ENCODE data around the gene STAT4. TPM values are rescaled to one million over a fixed set of nuclear protein-coding genes. Genes with fewer than 3 reads are reported as not detected.

The STAT4 gene
- total RNA-seq, 1 experiment from 2014 or later = 0.85 TPM

DNA sequence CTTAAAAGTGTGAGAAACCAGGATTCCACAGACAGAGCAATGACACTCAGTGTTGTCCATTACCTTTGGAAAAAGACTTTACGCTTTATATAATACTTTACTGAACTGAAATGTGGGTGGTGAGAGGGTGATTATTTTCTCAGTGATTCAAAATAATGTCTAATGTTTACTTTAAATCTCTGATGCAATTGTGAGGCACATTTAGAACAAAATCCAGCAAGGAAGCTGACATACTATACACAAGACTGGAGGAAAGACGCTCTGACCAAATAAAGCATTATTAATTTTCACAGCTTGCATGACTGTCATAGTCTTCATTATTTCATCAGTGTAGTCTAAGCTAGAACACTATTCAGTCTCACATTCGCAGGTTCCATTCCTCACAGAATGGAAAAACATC is 102.7 kb downstream of the STAT4 start:
- DNase-seq = no peak
- Mint-ChIP-seq H3K4me1 (ENCODE audit: low read depth, unreplicated experiment) (no peaks in the 10 kb centered on the region), H3K9me3 (ENCODE audit: low read depth, unreplicated experiment) (no peaks in the 10 kb centered on the region), H3K27ac (ENCODE audit: unreplicated experiment) (no peak overlapping the region), H3K4me3 (ENCODE audit: low read depth, unreplicated experiment) (no peak overlapping the region), H3K36me3 (ENCODE audit: insufficient read depth, unreplicated experiment) (no peaks in the 10 kb centered on the region), H3K27me3 (ENCODE audit: unreplicated experiment) (no peaks in the 10 kb centered on the region)
- intact Hi-C loops (cut with micrococcal nuclease; ENCODE audit: unreplicated experiment) = no loop called here
- BruUV-seq (replicated peaks) = no TSS peak
- CTCF ChIA-PET = interaction anchor here (1.7 kb wide), 1 partner anchor 118 kb away, joined by 4 read pairs; no protein-coding TSS in a partner anchor
- no peak for TF ChIP-seq CTCF (IDR thresholded peaks at IDR 0.05; ENCODE audit: unreplicated experiment)

DNA sequence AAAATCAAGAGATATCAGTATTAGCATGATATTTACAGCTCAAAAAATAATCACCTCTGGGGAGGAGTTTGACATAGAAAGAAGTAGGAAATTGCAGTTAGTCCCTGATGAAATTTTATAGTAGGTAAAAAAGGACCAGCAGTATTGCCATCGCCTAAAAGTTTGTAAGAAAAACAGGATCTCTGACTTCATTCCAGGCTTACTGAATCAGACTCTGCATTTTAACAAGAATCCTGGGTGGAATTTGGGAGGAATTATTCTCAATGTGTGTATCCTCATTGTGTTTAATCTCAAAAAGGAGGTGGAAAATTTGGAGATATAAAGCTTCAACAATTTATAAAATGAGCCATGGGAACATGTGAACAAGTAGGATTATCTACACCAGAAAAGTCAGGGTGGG is 105.7 kb downstream of the STAT4 start:
- H3K27ac Mint-ChIP-seq (ENCODE audit: unreplicated experiment) = no peak overlapping the region
- peaks cover 12% of the 10 kb centered on the region for H3K4me1 Mint-ChIP-seq (ENCODE audit: low read depth, unreplicated experiment)
- intact Hi-C loops (cut with micrococcal nuclease; ENCODE audit: unreplicated experiment) = no loop called here
- BruUV-seq (replicated peaks) = no TSS peak
- no peaks in the 10 kb centered on the region for H3K36me3 Mint-ChIP-seq (ENCODE audit: insufficient read depth, unreplicated experiment)
- H3K9me3 Mint-ChIP-seq (ENCODE audit: low read depth, unreplicated experiment) = no peaks in the 10 kb centered on the region
- no peak for DNase-seq
- H3K4me3 Mint-ChIP-seq (ENCODE audit: low read depth, unreplicated experiment) = no peak overlapping the region
- no peaks in the 10 kb centered on the region for H3K27me3 Mint-ChIP-seq (ENCODE audit: unreplicated experiment)
- CTCF ChIA-PET = no interaction called here
- TF ChIP-seq CTCF (IDR thresholded peaks at IDR 0.05; ENCODE audit: unreplicated experiment) = no peak

GRCh38 chr2:191043438-191043837 is 107.4 kb downstream of the STAT4 start:
- Mint-ChIP-seq H3K9me3 (ENCODE audit: low read depth, unreplicated experiment) (no peaks in the 10 kb centered on the region), H3K4me3 (ENCODE audit: low read depth, unreplicated experiment) (no peak overlapping the region), H3K4me1 (ENCODE audit: low read depth, unreplicated experiment) (peaks cover 12% of the 10 kb centered on the region), H3K36me3 (ENCODE audit: insufficient read depth, unreplicated experiment) (no peaks in the 10 kb centered on the region), H3K27me3 (ENCODE audit: unreplicated experiment) (no peaks in the 10 kb centered on the region), H3K27ac (ENCODE audit: unreplicated experiment) (no peak overlapping the region)
- DNase-seq = no peak
- CTCF ChIA-PET = no interaction called here
- intact Hi-C loops (cut with micrococcal nuclease; ENCODE audit: unreplicated experiment) = no loop called here
- BruUV-seq (replicated peaks) = no TSS peak
- no peak for TF ChIP-seq CTCF (IDR thresholded peaks at IDR 0.05; ENCODE audit: unreplicated experiment)

GRCh38 chr2:191041418-191042161 is 109.2 kb downstream of the STAT4 start:
- Mint-ChIP-seq H3K4me1 (ENCODE audit: low read depth, unreplicated experiment) (peaks cover 24% of the 10 kb centered on the region), H3K27ac (ENCODE audit: unreplicated experiment) (peak overlapping the region; percentile 75), H3K36me3 (ENCODE audit: insufficient read depth, unreplicated experiment) (no peaks in the 10 kb centered on the region), H3K27me3 (ENCODE audit: unreplicated experiment) (no peaks in the 10 kb centered on the region), H3K4me3 (ENCODE audit: low read depth, unreplicated experiment) (peak overlapping the region; percentile 57), H3K9me3 (ENCODE audit: low read depth, unreplicated experiment) (peaks cover 3% of the 10 kb centered on the region)
- intact Hi-C loops (cut with micrococcal nuclease; ENCODE audit: unreplicated experiment) = no loop called here
- no TSS peak for BruUV-seq (replicated peaks)
- DNase-seq = peak; percentile 38
- no peak for TF ChIP-seq CTCF (IDR thresholded peaks at IDR 0.05; ENCODE audit: unreplicated experiment)
- CTCF ChIA-PET = interaction anchor here (1.2 kb wide), 2 partner anchors 11 to 29 kb away, joined by 5 read pairs; no protein-coding TSS in a partner anchor
